ENCODE results near the gene PDGFA.
"Not testable (repeated sequence)": the region's sequence is repeated elsewhere in the genome, so short reads cannot be mapped to it uniquely, and the experiment has no call there.

The PDGFA gene

DNA sequence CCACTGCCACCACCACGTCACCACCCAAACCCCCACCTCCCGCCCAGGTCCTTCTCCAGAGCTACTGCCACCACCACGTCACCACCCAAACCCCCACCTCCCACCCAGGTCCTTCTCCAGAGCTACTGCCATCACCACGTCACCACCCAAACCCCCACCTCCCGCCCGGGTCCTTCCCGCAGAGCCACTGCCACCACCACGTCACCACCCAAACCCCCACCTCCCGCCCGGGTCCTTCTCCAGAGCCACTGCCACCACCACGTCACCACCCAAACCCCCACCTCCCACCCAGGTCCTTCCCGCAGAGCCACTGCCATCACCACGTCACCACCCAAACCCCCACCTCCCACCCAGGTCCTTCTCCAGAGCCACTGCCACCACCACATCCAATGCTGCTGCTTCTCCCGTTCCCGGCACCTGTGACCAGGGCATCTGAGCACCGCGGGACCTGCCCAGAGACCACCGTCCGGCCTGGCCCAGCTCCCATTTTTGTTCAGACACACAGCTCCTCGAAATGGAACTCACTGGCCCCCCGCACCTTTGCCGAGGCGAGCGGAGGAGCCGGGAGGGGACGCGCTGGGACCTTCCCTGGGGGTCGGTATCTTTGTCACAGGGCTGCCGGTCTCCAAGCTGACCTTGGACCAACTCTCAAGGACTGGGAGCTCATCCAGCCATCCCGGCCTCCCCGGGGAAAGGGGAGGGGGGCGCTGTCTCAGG lies 32.7 kb upstream of the PDGFA start:
- not testable (repeated sequence) for DNase-seq

GRCh38 chr7:551615-551970 lies 31.9 kb upstream of the PDGFA start:
- not testable (repeated sequence) for DNase-seq

DNA sequence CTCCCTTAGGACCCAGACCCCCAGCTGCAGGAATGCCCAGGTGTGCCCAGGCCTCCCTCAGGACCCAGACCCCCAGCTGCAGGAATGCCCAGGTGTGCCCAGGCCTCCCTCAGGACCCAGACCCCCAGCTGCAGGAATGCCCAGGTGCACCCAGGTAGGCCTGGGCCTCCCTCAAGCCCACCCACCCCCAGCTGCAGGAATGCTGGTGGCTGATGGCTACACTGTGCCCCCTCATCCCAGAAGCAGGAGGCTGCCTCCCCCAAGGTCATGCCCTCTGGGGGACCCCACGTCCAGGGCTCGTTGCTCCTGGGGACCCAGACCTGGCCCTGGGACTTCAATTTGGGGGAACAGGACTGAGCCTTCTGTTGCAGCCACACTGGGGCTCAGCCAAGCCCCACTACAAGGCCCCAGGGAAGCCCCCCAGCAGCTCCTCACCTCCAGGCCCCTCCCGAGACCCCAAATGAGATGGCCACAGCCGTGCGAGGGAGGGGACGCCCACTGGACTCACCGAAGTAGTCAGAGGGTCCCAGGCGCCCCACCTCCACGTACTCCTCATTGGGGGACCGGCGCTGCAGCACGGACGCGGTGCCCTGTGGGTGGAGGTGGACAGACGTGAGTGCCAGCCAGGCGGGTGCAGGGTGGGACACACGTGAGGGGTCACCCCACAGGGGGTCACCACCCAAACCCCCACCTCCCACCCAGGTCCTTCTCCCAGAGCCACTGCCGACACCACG lies 31.4 kb upstream of the PDGFA start:
- no peak for DNase-seq

- no peak for DNase-seq
These were observed 30.4 kb upstream of the PDGFA start for GRCh38 chr7:549891-550625.

DNA sequence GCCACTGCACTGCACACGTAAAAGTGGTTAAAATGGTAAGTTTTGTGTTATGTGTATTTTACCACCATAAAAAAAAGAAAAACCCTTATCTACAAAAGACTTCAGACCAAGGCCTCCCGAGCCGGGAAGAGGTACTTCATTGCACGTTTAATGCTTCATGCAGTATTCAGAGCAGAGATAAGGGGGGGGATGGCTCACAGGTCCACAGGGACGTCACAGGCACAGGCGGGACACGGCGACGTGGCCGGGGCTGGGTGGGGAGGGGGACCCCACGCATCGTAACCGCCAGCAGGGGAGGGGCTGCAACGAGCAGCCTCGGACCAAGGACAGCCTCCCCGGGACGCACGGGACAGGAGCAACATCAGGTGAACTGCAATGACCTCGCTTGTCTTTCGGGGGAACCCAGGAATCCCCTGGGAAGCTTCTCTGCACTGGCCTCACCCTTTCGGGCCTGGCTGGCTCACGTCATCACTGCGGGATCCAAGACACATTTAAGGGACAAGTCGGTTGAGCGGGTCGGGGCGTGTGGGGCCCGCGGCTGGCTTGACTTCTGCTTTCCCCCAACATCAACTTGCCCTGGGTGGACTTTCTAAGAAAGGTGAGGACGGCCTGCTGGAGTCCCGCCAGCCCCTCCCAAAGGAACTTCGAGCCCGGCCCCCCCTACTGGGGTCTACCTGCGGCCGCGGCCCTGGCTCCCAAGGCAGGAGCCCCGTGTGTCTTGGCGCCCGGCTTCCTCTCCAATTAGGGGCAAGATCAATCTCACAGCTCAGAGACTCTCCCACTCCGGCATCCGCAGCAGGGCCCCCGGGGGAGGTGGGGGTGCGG lies 29.6 kb upstream of the PDGFA start:
- no peak for DNase-seq

- no peak for DNase-seq
These were observed 28.8 kb upstream of the PDGFA start for GRCh38 chr7:548401-548800.

DNA sequence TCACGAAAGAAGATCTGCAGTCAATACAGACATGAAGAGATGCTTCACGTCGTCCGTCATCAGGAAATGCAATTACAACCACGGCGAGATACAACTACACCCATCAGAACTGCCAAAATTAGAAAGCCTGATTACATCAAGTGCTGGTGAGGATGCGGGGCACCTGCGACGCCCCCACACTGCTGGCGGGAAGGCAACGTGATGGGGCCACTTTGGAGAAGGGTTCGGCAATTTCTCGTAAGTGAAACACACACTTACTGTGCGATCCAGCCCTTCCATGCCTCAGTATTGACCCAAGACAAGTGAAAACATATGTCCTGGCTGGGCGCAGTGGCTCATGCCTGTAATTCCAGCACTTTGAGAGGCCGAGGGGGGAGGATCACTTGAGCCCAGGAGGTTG lies 25.8 kb upstream of the PDGFA start:
- DNase-seq, result no peak

- no peak for DNase-seq
These were observed 24.9 kb upstream of the PDGFA start for GRCh38 chr7:544338-545221.

DNA sequence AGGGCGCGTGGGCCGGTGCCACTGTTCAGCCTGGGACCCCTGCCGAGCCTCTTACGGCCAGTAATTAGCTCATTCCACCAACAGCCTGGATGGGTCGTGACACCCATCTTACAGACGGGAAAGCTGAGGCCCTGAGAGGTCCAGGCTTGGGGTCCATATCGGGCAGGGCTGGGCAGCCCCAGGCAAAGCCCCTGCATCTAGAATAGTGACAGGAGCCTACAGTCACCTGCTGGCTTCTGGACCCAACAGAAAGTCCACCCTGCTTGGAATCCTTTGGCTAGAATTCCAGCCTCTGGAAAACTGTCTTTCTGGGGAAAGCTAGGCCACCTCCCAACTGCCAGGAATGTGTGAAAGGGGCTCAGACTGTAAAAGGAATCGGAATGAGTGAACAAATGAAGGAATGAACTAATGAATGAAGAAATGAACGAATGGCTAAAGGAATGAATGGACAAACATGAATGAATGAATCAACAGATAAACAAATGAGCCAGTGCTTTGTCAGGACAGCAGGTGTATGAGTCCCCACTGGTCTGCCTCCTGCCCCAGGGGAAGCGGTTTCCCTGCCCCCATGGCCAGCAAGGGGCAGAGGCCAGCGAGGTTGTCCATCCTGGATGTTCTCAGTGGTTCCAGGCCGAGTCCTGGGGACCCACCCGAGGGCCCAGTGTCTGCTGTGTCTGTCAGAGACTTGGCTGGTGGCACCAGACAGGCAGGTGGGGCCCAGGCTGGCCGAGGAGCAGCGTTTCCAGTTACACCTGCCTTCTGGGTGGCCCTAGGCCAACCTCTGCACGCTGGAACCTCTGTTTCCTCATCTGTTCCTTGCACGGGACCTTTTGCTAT lies 24.1 kb upstream of the PDGFA start:
- DNase-seq, result no peak

DNA sequence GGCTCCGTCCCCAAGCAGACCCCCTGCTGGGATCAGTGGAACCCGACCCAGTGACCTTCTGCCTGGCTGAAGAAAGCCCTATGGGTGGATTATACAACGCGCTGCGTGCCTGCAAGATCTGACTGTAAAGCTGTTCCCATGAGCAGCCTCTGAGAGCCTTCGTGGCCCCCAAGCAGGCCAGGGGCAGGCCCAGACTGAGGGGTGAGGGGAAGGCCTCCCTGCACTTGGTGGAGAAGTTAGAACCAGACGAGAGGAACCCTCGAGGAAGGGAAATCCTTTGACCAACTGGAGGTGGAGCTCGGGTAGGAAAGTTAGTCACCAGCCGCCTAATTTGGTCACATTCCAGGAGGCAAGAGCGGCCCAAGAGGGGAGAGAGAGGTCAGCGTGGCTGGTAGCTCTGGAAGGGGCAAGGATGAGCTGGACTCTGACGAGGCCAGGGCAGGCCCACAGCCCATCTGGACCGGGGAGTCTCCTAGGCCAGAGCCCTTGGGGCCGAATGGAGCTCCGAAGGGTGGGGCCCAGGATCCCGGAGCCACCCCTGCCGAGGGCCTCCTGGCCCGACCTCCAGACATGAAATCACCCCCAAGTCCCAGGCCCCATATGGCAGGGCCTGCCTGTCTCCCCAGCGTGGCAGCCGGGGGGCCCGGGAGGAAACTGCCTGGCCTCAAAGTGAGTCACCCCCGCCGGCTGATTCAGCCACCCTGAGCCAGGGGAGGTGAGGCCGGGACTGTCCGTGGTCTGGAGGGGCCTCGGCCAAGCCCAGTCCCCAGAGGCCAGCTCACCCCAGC lies 23.3 kb upstream of the PDGFA start:
- peak; percentile 96 for DNase-seq

GRCh38 chr7:542131-542712 lies 22.6 kb upstream of the PDGFA start:
- DNase-seq, result no peak

DNA sequence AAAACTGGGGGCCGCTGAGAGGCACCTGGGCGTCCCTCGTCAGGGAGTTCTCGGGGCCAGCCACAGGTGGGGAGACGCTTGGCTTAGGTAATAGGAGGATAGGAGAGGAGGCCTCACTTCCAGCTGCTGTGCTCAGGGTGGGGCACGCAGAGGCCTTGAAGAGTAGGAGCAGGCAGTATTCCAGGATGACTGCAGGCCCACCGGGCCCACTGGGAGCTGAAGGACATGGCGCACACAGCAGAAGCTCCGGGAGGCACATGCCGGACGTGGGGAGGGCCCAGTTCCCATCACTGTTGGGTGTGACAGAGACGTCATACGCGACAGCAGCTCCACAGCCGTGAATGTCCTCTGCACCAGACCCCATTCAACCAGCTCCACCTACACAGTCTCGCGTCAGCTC lies 22.0 kb upstream of the PDGFA start:
- no peak for DNase-seq

DNA sequence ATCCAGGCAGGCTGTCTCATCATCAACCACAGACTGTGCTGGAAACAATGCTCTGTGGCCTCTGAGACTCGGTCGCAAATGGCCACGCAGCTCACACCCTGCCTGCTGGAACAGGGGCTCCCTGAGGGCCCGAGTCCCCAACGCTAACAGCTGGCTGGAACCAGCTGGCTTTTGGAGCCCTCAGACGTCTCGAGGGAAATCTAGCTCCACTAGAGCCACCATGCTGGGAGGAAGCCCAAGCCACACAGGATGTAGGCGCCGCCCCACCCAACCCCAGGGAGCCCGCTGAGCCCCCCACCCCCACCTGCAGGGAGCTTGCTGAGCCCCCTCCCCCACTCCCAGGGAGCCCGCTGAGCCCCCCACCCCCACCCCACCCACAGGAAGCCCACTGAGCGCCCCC lies 21.4 kb upstream of the PDGFA start:
- no peak for DNase-seq

GRCh38 chr7:540579-540978 lies 20.9 kb upstream of the PDGFA start:
- DNase-seq, result no peak

DNA sequence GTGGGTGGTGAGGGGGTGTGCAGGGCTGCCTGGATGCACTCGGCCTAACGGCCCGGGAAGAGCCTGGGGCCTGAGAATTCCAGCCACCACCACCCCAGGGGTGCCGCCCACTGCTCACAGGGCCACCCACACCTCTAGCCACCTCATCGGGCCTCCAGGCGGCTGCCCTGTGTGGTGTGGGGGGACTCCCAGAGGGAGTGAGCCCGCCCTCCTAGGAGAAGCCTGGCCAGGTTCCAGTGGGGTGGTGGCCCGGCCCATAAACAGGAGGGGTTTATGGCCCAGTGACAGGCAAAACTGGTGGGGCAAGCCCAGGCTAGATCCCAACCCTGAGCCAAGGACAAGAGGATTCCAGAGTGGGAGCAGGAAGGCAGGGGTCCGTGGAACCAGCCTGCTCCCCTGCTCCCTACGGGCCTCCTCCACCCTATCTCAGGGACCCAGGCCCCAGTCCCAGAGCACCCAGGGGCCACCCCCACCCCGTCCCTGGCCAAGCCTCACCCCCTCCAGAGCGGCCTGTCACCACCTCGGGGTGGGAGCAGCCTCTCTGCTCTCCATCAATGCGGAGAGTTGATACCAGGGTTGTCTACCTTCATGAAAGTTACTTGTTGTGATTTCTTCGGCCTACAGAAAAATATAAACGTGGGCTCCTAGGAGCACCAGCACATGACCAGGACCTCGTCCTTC lies 20.2 kb upstream of the PDGFA start:
- DNase-seq, result peak; percentile 88

DNA sequence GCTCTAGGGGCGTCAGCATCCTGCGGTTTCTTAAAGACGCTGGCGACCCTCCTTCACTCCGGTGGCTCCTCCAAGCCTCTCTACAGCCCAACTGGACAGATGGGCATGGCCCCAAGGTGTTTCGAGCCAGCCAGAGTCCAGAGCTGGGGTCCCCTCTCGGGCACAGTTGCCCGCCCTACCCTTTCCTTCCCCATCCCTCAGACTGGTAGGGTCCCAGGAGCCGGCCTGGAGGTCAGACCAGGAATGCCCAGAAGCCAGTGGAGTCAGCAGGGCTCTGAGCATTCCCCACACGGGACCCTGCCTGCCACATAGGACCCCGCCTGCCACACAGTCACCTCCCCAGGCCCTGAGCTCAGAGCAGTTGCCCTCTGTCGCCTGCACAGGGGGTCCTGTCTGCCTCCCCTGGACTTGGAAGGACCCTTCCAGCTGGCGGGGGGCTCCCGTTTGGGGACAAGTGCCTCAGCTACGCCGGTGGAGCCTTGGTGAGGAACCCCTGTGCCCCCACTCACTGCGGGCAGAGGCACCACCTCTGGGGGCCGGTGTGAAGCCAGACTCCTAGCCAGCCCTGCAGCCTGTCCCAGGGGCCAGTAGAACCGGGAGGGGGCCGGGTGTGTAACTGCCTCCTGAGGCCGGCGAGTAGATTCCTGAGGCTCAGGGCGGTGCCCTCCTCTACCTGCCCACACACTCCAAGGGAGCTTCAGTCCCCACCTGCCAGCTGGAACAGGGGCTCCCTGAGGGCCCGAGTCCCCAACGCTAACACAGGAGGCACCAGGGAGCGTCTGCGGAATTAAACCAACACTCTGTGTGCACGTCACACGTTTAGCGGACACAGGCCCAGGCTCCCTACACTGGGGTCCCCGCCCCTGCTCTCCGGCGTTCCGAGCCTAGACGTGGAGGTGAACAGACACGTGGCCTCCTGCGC lies 19.4 kb upstream of the PDGFA start:
- no peak for DNase-seq

- DNase-seq, result peak; percentile 98
These were observed 18.4 kb upstream of the PDGFA start for GRCh38 chr7:537911-538634.
